ENCODE data around the gene ASTN1. TPM values are rescaled to one million over a fixed set of nuclear protein-coding genes. Genes with fewer than 3 reads are reported as not detected.

Gene ASTN1
- polyA plus RNA-seq, 3 donors, result 1.6 to 2.0 (median 1.8) TPM

DNA sequence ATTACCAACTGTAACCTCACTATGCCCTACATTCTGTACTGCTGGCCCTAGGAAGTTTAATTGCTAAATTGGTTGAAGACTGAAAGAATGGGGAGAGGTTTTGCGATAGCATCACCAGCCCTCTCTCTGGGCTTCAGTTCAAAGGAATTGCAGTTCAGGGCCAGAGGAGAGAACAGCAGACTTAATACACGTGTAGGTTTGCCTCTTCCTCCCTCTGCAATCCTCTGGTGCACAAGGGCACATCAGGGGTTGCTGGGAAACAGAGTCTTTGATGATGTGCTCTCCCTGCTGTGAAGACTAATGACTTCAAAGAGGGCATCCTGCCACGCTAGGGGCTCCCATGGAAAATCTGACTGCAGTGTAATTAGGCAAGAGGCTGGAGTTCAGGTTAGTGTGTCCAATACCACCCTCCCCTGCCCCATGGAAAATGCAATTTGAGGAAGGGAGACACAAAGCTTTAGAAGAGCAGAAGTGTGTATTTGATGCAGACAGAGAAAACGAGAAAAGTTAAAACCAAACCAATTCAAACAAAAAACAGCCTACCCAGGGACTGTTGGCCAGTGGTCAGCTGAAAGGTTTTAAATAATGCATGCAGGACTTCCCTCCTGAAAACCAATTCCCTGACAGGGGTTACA lies 167.9 kb downstream of the ASTN1 start:
- peak in 2 of 3 donors; percentile 23 to 57 for DNase-seq (ENCODE audit: low read depth in 3 of 3, low spot score in 2 of 3)

DNA sequence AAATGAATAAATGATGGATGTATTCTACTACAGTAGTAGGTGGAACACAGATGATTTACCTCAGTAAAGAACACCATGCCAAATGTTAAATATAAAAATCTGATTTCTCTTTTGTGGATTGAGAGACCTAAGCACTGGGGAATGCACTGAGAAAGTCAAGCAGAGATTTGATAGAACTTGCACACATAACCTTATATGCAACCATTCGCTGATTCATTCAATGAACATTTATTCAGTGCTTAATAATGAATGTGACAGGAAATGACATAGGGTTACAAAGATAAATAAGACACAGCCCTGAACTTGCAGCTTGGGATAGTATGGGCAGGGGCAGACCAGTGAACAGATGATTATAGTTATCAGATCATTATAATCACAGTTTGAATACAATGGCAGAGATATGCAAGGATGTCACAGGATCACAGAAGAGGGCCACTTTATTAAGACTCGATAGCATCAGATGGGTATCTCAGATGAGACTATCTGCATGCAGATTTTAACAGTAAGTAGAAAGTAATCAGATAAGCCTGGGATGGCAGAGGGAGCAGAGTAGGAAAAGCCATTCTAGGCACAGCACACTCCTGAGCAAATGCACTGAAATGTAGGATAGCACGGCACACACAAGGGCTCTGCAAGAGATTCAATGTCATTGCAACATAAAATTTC lies 169.4 kb downstream of the ASTN1 start:
- no peak for DNase-seq (ENCODE audit: low read depth in 3 of 3, low spot score in 2 of 3)

DNA sequence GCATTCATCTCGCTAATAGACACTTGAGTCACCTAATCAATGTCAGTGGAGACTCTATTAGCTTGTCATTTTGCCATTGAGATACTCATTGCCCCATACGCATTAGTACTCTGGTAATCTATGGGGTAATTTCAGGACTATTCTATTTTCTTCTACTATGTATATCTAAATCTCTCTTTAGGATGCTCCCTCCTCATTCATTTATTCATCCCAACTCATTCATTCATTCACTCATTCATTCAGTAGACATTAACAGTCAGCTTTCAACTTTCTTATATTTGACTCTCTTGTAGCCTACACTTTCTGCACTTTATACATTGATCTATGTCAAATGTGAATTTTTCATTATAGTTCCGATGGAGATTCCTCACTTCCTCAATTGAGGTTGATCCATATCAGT lies 170.9 kb downstream of the ASTN1 start:
- no peak for DNase-seq (ENCODE audit: low read depth in 3 of 3, low spot score in 2 of 3)

DNA sequence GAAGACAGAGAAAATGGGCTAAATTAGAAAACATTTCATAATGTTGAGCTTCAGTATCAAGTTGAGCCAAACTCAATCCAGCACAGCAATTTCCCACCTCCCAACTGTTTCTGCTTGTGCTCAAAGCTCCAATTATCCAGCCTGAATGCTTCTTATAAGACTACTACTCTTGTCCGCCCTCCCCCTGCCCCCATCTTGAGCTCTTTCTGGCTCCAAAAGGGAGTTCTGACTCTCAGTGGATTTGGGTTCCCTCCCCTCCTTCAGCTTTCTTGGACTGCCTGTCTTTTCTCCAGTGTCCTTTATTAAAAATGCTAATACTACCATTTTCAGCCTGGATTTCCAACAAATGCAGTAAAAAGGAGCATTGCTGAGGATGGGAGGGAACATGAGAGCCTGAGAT lies 174.8 kb downstream of the ASTN1 start:
- DNase-seq (ENCODE audit: low read depth in 3 of 3, low spot score in 2 of 3), result no peak

DNA sequence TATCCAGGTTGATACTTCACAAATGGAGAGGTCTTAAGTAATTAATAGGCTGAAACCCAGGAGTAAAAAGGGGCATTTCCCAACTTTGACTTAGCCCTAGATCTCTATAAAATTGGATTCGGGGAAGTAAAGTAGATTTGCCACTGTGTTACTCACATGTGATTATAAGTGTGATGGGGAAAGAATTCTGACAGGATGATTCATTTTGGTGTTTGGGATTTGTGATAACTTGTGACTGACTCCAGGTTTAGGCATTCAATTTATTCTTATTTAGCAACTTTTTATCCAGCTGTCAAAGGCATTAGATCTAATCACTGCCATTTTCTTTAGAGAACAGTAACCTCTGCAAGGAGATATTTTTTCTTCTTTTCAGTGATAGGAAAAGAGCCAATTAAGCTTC lies 175.5 kb downstream of the ASTN1 start:
- no peak for DNase-seq (ENCODE audit: low read depth in 3 of 3, low spot score in 2 of 3)

DNA sequence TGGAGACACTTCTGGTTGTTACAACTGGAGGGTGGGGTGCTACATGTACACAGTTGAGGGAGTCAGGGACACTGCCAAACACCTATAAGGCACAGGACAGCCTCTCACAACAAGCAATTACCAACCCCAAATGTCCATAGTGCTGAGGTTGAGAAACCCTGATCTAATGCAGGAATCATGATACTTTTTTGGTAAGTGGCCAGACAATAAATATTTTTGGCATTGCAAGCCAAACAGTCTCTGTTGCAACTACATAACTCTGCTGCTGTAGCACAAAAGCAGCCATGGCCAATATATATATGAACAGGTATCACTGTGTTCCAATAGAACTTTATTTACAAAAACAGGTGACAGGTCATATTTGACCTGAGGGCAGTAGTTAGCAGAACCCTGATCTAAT lies 177.5 kb downstream of the ASTN1 start:
- DNase-seq (ENCODE audit: low read depth in 3 of 3, low spot score in 2 of 3), result no peak

DNA sequence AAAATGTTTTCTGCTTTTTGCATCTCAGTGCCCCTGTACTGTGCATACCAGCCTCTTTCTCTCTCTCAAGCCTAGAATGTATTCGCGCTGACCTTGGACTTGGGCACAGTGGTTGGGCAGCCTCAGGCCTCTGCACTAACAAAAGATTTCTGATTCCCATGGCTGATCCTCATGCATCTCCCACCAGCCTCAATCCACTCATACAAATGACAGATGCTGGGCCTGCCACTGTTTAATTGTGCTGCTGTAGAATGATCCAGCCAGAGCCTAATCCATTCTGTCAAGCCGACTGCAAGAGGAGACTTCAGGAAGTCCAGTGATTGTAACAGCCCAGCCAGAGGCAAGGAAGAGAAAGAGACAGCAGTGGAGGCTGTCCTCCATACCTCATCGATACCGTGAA lies 180.8 kb downstream of the ASTN1 start:
- no peak for DNase-seq (ENCODE audit: low read depth in 3 of 3, low spot score in 2 of 3)

DNA sequence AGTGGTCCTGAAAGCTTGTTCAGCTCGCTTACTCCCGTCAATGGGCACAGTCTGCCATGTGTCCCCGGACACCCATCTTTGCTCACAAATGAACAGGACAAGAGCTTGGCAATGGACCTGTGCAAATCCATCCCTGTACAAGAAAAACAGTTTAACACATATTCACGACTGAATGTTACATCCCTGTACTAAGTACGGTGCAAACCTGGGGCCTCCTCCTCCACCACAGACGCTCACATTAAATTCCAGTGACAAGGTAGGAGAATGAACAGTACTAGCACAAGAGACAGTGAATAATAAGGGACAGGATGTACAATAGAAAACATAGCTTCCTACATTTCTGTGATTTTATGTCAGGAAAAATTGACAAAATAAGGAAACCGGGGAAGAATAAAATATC lies 187.7 kb downstream of the ASTN1 start:
- DNase-seq (ENCODE audit: low read depth in 3 of 3, low spot score in 2 of 3), result no peak

DNA sequence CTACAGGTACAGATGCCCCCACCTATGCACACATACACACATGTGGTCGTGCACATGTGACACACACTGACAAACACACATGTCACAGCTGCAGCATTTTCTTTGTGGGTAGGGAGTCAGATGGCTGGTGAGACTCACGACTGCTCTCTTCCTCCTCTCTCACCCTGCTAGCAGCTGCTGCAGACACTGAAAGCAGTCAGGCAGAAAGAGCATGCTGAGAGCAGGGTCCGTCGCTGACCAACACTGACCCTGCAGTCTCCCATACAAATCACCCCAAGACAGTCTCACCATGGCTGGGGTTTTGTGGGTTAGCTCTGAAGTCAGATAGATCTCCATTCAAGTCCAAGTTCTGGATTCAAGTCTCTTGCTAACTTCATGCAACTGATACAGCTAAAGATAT lies 188.3 kb downstream of the ASTN1 start:
- DNase-seq (ENCODE audit: low read depth in 3 of 3, low spot score in 2 of 3), result no peak

DNA sequence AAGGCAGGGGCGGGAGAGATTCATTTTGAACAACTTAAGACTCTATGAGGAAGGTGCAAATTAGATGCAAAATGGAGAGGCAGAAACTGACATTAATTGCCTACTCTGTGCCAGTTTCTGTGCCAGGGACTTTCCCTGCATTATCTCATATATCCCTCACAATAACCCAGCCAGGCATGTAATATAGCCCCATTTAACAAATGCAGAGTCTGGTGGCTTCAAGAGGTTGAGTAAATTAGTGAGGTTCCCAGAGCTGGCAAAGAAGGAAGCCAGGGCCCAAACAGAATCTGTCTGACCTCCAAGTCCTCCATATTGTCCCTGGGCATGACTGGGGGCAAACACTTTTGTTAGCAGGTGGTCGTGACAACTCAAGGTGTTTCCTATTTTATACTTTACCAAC lies 199.8 kb downstream of the ASTN1 start:
- DNase-seq (ENCODE audit: low read depth in 3 of 3, low spot score in 2 of 3), result no peak

DNA sequence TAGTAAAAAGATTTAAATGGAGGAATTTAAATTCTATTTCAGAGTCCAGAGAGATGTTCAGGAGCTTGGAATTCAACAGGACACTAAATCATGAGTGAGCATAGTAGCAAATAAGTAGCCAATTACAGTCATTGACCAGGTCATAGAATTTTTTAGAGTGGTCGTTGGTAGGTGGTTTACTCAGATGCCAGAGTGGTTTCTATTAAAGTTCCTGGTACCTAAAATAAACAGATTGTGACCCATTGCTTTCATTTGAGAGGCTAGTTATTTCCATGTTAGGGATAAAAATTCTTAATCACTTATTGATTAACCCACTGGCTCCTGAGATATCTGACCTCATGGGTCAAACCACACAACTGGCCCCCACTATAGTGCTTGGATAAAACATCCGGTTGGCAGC lies 201.3 kb downstream of the ASTN1 start:
- no peak for DNase-seq (ENCODE audit: low read depth in 3 of 3, low spot score in 2 of 3)

DNA sequence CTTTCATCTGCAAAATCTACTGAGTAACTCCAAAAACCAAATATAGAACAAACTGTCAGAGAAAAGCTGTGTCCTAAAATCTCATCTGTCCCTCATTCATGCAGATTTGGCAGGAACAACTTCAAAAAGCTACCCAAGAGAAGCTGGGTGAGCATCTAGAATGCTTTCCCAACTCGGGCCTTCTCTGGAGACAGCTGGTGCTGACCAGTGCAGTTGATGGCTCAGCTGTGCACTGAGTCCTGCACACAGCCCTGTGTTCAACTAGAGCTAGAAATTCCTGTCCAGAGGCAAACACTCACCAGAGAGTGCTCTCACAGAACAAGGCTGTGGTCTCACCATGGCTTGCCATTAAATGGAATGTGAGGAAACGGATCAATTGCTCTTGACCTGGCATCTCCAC lies 202.8 kb downstream of the ASTN1 start:
- DNase-seq (ENCODE audit: low read depth in 3 of 3, low spot score in 2 of 3), result no peak

DNA sequence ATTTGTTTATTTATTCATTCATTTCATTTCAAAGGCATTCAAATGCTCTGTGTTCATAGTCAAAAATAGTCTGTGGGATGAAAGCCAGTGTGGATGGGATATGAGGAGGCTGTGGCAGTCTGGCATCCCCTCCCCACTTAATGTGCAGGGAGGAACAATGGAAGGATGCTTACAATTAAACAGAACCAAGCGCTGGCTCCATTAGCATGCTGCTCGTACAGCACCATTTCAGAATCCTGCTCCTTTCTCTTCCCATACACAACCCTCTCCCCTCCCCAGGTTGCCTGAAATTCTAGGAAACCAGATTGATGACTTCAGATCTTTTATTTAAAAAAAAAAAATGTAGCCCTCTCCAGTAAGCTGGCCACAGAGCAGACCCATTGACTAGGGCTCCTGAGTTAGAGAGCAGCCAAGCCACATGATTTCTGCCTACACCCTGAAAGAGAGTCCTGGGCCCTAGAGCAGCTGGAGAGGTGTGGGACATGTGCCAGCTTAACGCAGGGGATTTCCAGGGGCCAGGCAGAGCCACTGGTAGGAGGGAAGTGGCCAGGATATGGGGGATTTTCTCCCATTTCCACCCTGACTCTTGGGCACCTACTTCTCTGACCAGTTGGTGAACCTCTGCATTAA lies 205.2 kb downstream of the ASTN1 start:
- no peak for DNase-seq (ENCODE audit: low read depth in 3 of 3, low spot score in 2 of 3)

DNA sequence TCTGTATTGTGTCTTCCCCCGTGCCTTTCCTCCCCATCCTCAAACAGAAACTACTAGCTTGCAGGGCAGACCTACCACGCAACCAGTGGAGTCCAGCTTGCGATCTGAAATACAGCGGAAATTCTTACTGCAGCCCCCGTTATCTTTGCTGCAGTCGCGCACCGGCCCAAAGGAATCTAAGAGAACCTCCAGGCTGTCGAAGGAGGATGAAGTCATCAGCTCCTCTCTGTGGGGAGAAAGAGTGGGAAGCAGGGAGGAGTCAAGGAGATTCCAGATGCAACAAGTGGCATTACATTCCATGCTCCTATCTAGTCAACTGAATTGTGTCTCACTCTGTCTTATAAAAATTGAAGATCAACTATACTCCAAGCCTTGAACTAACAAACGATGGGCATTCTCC lies 206.9 kb downstream of the ASTN1 start:
- DNase-seq (ENCODE audit: low read depth in 3 of 3, low spot score in 2 of 3), result no peak

DNA sequence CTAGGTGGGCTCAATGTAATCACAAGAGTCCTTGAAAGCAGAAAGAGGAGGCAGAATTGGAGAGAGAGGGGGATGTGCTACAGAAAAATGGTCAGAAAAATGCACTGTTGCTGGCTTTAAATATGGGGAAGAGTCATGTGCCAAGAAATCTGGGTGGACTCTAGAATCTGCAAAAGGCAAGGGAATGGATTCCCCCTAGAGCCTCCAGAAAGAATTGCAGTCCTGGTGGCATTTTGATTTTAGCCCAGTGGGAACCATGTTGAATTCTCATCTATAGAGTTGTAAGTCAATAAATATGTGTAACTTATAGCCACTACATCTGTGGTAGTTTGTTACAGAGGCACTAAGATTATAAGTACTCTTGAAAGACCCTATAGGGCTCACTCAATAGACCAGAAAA lies 210.3 kb downstream of the ASTN1 start:
- DNase-seq (ENCODE audit: low read depth in 3 of 3, low spot score in 2 of 3), result no peak

DNA sequence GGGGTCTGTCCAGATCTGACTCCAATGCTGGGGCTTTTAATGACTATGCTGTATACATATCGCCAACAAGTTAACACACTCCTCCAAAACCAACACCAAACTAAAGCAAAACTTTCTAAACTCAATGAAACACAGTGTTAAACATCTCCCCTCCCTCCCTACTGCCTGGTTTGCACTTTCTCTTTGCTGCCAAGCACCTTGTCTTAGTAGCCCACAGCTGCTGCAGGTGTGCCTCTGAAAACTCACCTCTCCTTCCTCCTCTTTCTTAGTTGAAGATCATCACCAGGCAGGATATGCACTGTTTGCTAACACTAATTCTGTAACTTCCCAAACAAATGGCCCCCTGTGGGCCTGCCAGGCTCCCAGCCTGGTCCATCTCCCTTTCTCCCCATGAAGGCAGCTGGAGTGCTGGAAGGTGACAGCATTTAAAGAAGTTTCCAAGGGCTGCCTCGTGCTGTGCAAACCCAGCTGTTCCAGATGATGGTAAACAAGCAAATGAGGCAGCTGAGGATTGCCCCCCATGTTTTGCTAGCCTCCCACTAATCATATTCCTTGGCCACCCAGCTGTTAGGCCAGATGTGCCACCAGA lies 213.7 kb downstream of the ASTN1 start:
- DNase-seq (ENCODE audit: low read depth in 3 of 3, low spot score in 2 of 3), result no peak

DNA sequence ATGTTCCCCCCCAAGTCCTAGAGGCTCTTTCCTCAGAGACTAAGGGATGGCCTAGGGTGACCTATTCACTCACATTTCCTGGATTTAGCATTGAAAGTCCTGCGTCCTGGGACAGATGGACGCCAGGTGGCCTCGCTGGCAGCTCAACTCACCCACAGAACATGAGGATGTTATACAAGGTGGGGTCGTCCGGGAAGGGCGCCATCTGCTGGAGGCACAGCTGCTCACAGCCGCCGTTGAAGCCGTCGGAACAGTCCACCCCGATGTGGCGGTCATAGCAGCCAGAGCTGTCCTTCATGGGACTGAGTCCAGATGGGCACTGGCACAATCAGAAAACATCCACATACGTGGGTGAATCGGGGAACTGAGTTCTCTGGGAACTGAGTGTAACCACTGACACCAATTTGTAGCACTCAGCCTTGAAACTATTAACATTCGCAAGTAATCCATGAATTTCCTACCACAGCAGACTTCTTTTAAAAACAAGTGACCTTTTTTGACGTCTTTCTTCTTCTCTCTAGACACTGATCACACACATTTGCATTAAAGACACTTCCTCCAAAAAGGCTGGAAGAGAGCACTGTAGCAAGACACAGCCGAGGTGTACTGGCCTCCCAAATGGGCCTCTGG lies 215.4 kb downstream of the ASTN1 start:
- DNase-seq (ENCODE audit: low read depth in 3 of 3, low spot score in 2 of 3), result peak in 2 of 3 donors; percentile 18 to 25

DNA sequence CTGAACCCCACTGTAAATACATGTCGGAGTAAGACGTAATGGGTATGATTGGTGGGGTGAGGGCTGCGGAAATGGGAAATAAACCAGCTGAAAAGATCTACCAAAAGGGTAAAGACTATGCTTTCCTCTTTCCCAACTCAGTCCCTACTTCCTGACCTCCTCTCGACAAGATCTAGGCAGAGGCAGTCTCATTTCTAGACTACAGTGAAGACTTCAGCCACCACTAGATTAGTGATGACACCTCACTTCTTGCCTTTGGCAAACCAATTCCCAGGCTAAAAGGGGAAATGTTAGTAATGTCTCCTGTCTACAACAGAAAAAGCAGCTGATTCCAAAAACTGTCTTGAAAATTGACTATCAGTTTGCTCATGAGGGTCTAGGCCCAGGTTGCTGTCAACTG lies 219.9 kb downstream of the ASTN1 start:
- DNase-seq (ENCODE audit: low read depth in 3 of 3, low spot score in 2 of 3), result no peak

DNA sequence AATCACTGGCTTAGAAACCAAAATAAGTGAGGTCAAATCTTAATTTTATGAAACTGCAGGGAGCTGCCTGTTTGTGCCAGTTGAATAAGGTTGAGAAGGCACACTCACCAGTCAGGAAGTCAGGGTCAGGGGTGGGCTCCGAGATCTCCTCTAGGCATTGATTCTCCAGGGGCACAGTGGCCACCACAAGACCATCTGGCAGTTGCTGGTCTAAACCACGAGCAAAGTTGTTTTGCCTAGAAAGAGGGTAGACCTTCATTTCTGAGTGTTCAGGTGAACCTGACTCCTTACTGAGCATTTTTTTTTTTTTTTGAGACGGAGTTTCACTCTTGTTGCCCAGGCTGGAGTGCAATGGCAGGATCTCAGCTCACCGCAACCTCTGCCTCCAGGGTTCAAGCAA lies 220.7 kb downstream of the ASTN1 start:
- no peak for DNase-seq (ENCODE audit: low read depth in 3 of 3, low spot score in 2 of 3)

DNA sequence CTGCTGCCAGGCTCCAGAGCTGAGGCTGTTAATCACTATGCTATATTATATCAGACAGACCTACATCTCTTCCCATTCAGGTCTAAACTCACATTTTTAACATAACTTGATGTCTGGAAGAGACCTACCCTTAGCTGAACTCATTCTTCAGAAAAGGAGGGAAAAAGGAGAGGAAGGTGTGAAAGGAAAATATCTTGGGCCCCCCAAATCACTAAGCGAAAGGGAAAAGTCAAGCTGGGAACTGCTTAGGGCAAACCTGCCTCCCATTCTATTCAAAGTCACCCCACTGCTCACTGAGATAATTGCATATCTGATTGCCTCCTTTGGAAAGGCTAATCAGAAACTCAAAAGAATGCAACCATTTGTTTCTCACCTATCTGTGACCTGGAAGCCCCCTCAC lies 222.2 kb downstream of the ASTN1 start:
- no peak for DNase-seq (ENCODE audit: low read depth in 3 of 3, low spot score in 2 of 3)

DNA sequence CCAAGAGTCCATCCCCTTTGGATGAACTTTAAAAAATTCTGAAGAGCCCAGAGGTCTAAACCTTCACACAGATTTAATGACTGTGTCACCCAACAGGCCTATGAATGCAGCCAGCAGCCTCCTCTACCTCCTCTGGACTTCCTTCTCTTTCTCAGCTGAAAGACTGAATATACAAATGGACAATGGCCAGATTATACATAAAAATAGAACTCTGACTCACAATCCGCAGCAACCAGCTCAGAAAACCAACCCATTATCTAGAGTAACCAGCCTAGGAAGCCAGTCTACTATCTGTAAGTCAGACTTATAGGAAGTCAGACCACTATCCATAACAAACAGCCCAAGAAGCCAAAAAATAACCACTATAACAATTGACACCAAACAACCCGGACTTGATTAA lies 224.5 kb downstream of the ASTN1 start:
- DNase-seq (ENCODE audit: low read depth in 3 of 3, low spot score in 2 of 3), result no peak

DNA sequence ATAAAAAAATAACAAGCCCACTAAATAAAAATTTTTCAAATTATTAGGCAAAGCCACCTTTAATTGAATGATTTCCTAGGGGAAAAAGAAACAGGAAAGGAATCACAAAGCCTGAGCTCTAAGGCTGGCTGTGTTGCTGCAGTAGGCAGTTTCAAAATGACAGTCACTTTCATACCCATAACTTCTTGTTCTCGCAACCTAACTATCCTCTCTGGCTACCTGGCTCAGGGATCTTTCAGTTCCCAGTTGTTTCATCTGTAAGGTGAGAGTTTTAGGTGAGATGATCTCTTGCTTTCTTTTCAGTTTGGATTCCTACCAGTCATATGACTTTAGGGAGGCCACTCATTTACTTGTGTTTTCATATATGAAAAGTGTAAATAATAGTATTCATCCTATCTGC lies 226.1 kb downstream of the ASTN1 start:
- DNase-seq (ENCODE audit: low read depth in 3 of 3, low spot score in 2 of 3), result no peak
